D341Med (cell line): ENCODE data around the gene ENKD1.
"Not testable (repeated sequence)": the region's sequence is repeated elsewhere in the genome, so short reads cannot be mapped to it uniquely, and the experiment has no call there.

ENCODE experiments used
- DNase-seq: peaks from one replicate; pipeline ENCODE4 v3.0.0; 2012; ENCODE audit warnings: low spot score

The ENKD1 gene

GRCh38 chr16:67666559-67667452 is at the start of gene ENKD1, which contains the start of gene C16orf86:
ENKD1 (minus strand) TSS chr16:67666750; CDS start chr16:67666442, 308 bp downstream.
C16orf86 (plus strand) TSS chr16:67666814; CDS start chr16:67666971, 157 bp downstream.
- peak; percentile 92 for DNase-seq

DNA sequence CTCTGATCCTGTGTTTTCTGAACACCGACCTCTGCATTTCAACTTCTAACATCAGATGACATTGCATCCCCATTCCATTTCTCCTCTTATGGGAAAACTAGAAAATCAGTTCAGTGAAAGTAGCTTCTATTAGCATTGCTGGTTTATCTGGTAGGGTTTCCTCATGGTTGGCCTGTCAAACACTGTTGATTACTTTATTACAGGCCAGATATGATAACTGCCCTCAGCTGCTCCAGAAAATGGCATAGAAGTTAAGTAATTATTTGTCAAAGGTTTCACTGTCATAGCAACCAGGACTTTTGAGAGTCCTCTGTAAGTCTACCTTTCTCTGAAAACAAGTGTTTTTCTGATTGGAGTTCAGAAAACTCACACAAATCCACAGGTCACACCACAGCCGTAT is 49.5 kb upstream of the ENKD1 start:
- no peak for DNase-seq

- DNase-seq: no peak
These were observed 48.0 kb upstream of the ENKD1 start for GRCh38 chr16:67714522-67714921.

DNA sequence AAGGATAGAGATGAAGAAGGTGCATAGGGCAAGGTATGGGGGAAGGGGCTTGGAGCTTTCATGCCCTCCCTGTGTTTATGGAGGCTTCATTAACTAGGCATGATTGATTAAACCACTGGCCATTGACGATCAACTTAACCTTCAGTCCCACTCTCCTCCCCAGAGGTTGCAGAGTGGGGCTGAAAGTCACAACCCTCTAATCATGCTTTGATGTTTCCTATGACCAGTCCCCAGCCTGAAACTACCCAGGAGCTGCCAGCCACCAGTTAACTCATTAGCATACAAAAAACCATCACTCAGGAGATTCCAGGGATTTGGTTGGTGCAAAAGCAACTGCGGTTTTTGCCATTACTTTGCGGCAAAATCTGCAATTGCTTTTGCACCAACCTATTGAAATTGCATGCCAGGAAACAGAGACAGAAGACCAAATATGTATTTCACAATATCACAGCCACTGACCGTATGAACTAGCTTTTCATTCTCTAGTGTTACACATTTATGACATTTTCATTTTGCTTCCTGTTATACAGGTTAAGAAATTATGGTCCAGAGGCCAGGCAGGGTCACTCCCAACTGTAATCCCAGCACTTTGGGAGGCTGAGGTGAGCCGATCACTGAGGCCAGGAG is 47.2 kb upstream of the ENKD1 start:
- no peak for DNase-seq

- no peak for DNase-seq
These were observed 44.1 kb upstream of the ENKD1 start for GRCh38 chr16:67710607-67711006.

GRCh38 chr16:67709050-67709449 is 42.5 kb upstream of the ENKD1 start:
- DNase-seq: no peak

DNA sequence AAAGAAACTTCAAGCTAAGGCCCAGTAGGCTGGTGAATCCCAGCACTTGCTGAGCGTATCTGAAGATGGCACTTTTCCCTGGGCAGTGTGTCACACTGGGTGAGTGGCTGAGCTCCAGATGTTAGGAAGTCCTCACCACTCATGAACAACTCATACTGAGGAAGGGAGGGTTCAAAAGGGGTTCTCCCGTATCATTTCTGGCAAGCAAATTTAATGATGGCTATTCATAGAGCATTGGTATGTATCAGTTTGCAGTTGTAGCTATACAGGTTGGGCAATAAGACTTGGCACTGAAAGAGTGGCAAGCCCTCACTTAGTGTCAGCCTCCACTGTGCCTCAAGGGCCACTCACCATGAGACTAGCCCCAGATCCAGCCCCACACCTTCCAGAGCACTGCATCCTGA is 41.8 kb upstream of the ENKD1 start:
- no peak for DNase-seq

DNA sequence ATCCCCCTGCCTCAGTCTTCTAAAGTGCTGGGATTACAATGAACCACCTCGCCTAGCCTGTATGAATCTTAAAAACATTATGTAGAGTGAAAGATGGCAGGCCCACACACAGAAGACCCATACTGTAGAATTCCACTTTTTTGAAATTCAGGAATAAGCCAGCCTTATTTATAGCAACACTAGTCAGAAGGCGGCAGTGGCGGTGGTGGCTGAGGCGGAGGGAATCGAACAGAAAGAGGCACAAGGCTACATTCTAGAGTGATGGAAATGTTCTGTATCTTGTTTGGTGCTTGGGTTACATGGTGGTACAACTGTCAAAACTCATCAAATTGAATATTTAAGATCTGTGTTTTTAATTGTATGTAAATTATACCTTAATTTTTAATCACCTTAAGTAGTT is 41.2 kb upstream of the ENKD1 start:
- no peak for DNase-seq

DNA sequence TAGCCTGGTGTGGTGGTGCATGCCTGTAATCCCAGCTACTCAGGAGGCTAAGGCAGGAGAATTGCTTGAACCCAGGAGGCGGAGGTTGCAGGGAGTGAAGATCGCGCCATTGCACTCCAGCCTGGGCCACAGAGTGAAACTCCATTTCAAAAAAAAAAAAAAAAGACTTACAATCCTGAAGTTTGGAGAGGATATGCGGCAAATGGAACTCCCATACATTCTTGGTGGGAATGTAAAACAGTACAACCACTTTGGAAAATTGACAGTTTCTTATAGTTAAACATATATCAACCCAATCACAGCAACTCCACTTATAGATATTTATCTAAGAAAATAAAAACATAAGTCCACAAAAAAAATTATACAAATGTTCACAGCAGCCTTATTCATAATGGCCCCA is 40.7 kb upstream of the ENKD1 start:
- no peak for DNase-seq

DNA sequence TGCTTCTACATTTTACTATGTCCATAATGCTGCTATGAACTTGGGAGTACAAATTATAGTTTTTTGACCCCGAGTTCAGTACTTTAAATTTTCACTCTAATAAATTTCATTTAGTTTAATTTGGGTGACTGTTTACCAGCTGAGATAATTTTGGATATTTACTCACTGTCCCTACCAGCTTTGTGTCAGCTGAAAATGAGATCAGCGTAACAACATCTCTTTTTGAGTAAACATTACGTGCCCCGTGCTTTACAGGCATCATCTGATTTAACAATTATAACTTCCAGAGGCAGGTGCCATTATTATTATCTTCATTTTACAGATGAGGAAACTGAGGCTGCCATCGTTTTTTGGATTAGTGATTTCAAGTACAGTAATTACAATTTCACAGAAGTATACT is 37.6 kb upstream of the ENKD1 start:
- DNase-seq: no peak

- no peak for DNase-seq
These were observed 37.1 kb upstream of the ENKD1 start for GRCh38 chr16:67703626-67704025.

GRCh38 chr16:67702130-67702529 is 35.6 kb upstream of the ENKD1 start:
- DNase-seq: no peak

GRCh38 chr16:67701420-67701819 is 34.9 kb upstream of the ENKD1 start:
- no peak for DNase-seq

DNA sequence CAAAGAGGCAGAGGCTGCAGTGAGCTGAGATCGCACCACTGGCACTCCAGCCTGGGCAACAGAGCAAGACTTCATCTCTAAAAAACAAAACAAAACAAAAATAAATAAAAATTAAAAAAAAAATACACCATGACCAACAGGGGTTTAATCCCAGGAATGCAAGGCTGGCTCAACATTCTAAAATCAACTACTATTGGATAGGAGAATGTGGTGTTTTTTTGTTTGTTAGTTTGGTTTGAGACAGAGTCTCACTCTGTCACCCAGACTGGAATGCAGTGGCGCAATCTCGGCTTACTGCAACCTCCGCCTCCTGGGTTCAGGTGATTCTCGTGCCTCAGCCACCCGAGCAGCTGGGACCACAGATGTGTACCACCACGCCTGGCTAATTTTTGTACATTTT is 32.7 kb upstream of the ENKD1 start:
- DNase-seq: no peak

DNA sequence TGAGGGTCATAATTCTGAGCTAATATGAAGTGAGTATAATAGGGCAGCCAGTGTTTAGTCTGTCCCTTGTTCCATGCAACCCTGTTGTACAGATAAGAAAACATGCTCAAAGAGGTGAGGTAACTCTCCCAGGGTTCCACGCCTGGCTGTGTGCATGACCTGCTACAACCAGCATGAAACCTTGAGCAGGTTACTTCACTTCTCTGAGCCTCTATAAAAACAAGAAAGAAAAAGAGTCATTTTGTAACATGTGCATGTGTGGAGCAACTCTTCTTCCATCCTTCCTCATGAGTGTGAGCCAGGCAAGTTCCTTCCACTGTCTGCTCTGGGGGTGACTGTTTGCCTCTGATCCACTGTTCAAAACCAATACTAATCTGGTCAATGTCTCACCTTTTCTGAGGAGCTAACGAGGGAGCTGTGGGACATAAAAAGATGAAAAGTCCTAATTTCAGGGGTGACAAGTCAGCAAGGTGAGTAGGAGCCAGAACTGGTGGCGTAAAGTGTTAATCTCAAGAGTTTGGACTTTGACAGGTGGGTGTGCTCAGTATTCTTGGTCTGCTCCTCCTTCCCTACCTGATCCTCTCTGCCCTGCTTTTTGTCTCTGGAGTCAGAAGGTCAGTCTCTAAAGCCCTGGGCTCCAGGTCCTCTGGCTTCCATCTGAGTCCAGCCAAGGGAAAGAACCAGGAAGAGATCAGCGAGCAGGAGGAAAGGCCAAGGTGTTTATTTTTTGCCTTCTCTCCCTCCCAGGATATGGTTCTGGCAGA is 31.1 kb upstream of the ENKD1 start:
- DNase-seq: no peak

GRCh38 chr16:67694611-67695010 is 28.1 kb upstream of the ENKD1 start:
- no peak for DNase-seq

DNA sequence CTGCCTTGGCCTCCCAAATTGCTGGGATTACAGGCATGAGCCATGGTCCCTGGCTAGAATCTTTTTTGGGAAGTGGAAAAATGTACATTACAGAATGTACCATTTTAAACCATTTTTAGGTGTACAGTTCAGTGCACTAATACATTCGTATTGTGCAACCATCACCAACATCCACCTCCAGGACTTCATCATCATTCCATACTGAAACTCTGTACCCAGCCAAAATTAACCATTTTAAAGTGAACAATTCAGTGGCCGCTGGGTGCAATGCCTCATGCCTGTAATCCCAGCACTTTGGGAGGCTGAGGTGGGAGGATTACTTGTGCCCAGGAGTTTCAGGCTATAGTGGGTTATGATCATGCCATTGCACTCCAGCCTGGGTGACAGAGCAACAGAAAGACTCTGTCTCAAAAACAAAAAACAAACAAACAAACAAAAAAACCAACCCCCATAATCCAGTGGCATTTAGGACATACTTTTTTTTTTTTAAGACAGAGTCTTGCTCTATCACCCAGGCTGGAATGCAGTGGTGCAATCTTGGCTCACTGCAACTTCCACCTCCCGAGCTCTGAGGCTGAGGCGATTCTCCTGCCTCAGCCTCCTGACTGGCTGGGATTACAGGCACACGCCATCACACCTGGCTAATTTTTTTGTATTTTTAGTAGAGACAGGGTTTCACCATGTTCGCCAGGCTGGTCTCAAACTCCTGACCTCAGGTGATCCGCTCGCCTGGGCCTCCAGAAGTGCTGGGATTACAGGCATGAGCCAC is 27.2 kb upstream of the ENKD1 start:
- not testable (repeated sequence) for DNase-seq

DNA sequence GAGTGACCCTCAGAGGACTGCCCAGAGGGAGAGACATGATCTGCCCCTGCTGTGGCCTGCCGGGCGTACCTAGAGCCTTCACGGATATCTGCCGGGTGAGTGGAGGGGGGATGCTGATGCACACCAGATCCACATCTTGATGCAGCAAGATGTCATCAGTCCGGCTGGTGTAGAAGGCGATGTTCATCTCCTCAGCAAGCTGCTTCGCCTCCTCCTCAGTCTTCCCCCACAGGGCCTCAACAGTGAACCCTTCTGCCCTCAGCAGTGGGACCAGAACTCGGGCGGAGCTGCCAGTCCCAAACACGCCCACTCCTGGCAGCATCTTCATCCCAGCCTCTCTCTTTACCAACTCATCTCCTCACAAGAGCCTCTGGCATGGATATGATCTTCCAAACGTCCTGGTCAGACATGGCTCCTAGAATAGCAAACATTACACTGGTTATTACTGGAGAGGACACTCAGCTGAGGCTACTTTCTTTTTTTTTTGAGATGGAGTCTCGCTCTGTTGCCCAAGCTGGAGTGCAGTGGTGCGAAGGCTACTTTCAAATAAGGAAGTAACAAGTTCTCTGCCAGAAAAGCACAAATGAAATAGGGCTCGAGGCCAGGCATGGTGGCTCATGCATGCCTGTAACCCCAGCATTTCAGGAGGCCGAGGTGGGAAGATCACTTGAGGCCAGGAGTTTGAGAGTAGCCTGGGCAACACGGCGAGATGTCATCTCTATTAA is 19.0 kb upstream of the ENKD1 start:
- DNase-seq: no peak

DNA sequence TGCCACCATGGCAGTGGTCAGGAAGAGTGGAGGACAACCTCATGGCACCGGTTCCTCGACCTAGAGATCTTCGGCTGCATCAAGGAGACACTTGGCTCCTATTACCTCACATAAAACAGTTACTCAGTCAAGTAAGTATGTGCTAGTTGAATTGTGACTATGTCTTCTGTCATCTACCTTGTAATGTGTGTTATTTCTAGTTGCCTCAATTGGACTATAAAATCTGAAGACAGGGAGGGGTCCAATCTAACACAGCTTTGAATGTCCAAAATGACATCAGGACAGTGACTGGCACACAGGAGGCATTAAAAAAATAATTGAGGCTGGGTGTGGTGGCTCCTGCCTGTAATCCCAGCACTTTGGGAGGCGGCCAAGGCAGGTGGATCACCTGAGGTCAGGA is 17.2 kb upstream of the ENKD1 start:
- no peak for DNase-seq

- DNase-seq: no peak
These were observed 13.7 kb upstream of the ENKD1 start for GRCh38 chr16:67679935-67680897.
